PC-9 (cell line): ENCODE data around the gene SLC66A2. TPM values are rescaled to one million over a fixed set of nuclear protein-coding genes. Genes with fewer than 3 reads are reported as not detected.

Experiments
- BruUV-seq: library from RNA; stranded (reverse); fragments of 400-500 nt; replicated peaks from 2 replicates; lab custom pipeline; 2021; lab: Mats Ljungman, UMichigan
- CTCF ChIA-PET: fragments of 300-600 bp; sonication (Branson Sonifier 250); formaldehyde crosslinking; loops from one replicate; lab custom pipeline; 2022; ENCODE audit warnings: antibody characterized with exemption; lab: Charles Lee
- POLR2A ChIA-PET: fragments of 300-600 bp; sonication (Branson Sonifier 250); formaldehyde crosslinking; loops from one replicate; lab custom pipeline; 2022; ENCODE audit warnings: antibody characterized with exemption; ENCODE audit not compliant: unreplicated experiment; lab: Charles Lee
- DNase-seq, 2 experiments: peaks; one replicate each; pipeline versions ENCODE4 v3.0.0 to v3.0.0-alpha.2; 2015 to 2022; ENCODE audit warnings: mixed read lengths in 1 of 2
- H2AFZ ChIP-seq: fragments of 200-600 bp; sonication (generic); 2 replicates; pipeline ENCODE4 v1.8.1; 2017; ENCODE audit warnings: antibody characterized with exemption
- H3F3A ChIP-seq: fragments of 200-600 bp; sonication (generic); 2 replicates; pipeline ENCODE4 v1.8.1; 2017; ENCODE audit warnings: antibody characterized with exemption, mild to moderate bottlenecking, low read depth; ENCODE audit not compliant: insufficient read depth
- H3K27ac ChIP-seq: fragments of 200-600 bp; sonication (generic); 2 replicates; pipeline ENCODE4 v1.6.1; 2016; ENCODE audit warnings: mixed run types
- H3K27me3 ChIP-seq: fragments of 200-600 bp; sonication (generic); 2 replicates; pipeline ENCODE4 v1.6.1; 2016; ENCODE audit warnings: low read depth, mixed run types; ENCODE audit not compliant: insufficient read depth
- H3K36me3 ChIP-seq: fragments of 200-600 bp; sonication (generic); 2 replicates; pipeline ENCODE4 v1.6.1; 2016; ENCODE audit warnings: low read depth, mixed run types
- H3K4me1 ChIP-seq: fragments of 200-600 bp; sonication (generic); replicated peaks from 2 replicates; pipeline ENCODE4 v1.6.1; 2016; ENCODE audit warnings: mixed run types; ENCODE audit not compliant: insufficient read depth
- H3K4me2 ChIP-seq: fragments of 200-600 bp; sonication (generic); 2 replicates; pipeline ENCODE4 v1.6.1; 2017; ENCODE audit warnings: mixed run types
- H3K4me3 ChIP-seq: fragments of 200-600 bp; sonication (generic); 2 replicates; pipeline ENCODE4 v1.6.1; 2016; ENCODE audit warnings: mixed run types
- H3K79me2 ChIP-seq: fragments of 200-600 bp; sonication (generic); 2 replicates; pipeline ENCODE4 v1.6.1; 2017; ENCODE audit warnings: low read depth, mixed run types
- H3K9me2 ChIP-seq: fragments of 200-600 bp; sonication (generic); 2 replicates; pipeline ENCODE4 v1.8.1; 2017; ENCODE audit warnings: mild to moderate bottlenecking; ENCODE audit not compliant: insufficient read depth
- H3K9me3 ChIP-seq: fragments of 200-600 bp; sonication (generic); 2 replicates; pipeline ENCODE4 v1.8.1; 2016; ENCODE audit warnings: low read depth; ENCODE audit not compliant: insufficient read depth
- H4K20me1 ChIP-seq: fragments of 200-600 bp; sonication (generic); 2 replicates; pipeline ENCODE4 v1.8.1; 2017; ENCODE audit not compliant: insufficient read depth
- EZH2 ChIP-seq: fragments of 200-600 bp; sonication (generic); IDR thresholded peaks from 2 replicates; pipeline ENCODE4 v1.8.0; 2017; ENCODE audit warnings: antibody characterized with exemption, low read depth
- intact Hi-C: fragments of 100-400 bp; cut with micrococcal nuclease; formaldehyde crosslinking; loops from one replicate; pipeline ENCODE4 v1.10.0; 2022; ENCODE audit not compliant: unreplicated experiment
- total RNA-seq: library from RNA; stranded (reverse); gene quantifications from 2 replicates; pipeline ENCODE4 v1.2.3, GENCODE V29; 2021
- TF ChIP-seq, protein P1 (sequence below): fragments of 200-600 bp; sonication (generic); conservative IDR thresholded peaks from 2 replicates; pipeline ENCODE4 v1.6.1; 2017; ENCODE audit warnings: mixed run types, antibody characterized with exemption, mild to moderate bottlenecking, moderate library complexity

SLC66A2 gene
- total RNA-seq, 1 experiment from 2014 or later = 24.3 TPM

GRCh38 chr18:79872527-79873444, 78.7 kb downstream of the SLC66A2 start:
- no TSS peak for BruUV-seq
- intact Hi-C loops = no loop called here
- H3K9me2 ChIP-seq = no peaks in the 10 kb centered on the region
- ChIA-PET POLR2A (no interaction called here), CTCF (no interaction called here)
- H3K4me3 ChIP-seq = no peak overlapping the region
- H3K4me2 ChIP-seq = no peak overlapping the region
- H3K4me1 ChIP-seq = no peaks in the 10 kb centered on the region
- H3K27ac ChIP-seq = no peak overlapping the region
- DNase-seq = no peak
- no peak for TF ChIP-seq EZH2
- TF ChIP-seq, protein P1, sequence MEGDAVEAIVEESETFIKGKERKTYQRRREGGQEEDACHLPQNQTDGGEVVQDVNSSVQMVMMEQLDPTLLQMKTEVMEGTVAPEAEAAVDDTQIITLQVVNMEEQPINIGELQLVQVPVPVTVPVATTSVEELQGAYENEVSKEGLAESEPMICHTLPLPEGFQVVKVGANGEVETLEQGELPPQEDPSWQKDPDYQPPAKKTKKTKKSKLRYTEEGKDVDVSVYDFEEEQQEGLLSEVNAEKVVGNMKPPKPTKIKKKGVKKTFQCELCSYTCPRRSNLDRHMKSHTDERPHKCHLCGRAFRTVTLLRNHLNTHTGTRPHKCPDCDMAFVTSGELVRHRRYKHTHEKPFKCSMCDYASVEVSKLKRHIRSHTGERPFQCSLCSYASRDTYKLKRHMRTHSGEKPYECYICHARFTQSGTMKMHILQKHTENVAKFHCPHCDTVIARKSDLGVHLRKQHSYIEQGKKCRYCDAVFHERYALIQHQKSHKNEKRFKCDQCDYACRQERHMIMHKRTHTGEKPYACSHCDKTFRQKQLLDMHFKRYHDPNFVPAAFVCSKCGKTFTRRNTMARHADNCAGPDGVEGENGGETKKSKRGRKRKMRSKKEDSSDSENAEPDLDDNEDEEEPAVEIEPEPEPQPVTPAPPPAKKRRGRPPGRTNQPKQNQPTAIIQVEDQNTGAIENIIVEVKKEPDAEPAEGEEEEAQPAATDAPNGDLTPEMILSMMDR = no peak
- peaks cover 79% of the 10 kb centered on the region for H3K27me3 ChIP-seq
- H3K79me2 ChIP-seq = no peaks in the 10 kb centered on the region
- no peaks in the 10 kb centered on the region for H4K20me1 ChIP-seq
- no peaks in the 10 kb centered on the region for H3K9me3 ChIP-seq
- no peaks in the 10 kb centered on the region for H3K36me3 ChIP-seq
- H2AFZ ChIP-seq = no peak overlapping the region
- H3F3A ChIP-seq = no peaks in the 10 kb centered on the region

GRCh38 chr18:79871481-79872091, 79.9 kb downstream of the SLC66A2 start:
- Histone ChIP-seq H3K79me2 (no peaks in the 10 kb centered on the region), H3K4me1 (no peaks in the 10 kb centered on the region), H3F3A (no peaks in the 10 kb centered on the region), H3K4me2 (no peak overlapping the region), H3K9me2 (no peaks in the 10 kb centered on the region), H3K36me3 (no peaks in the 10 kb centered on the region), H3K4me3 (no peak overlapping the region), H4K20me1 (no peaks in the 10 kb centered on the region), H2AFZ (no peak overlapping the region), H3K27me3 (peaks cover 79% of the 10 kb centered on the region), H3K27ac (no peak overlapping the region), H3K9me3 (no peaks in the 10 kb centered on the region)
- no peak for DNase-seq
- TF ChIP-seq, protein P1 = no peak
- no peak for TF ChIP-seq EZH2
- intact Hi-C loops = no loop called here
- POLR2A ChIA-PET = no interaction called here
- BruUV-seq = no TSS peak
- CTCF ChIA-PET = no interaction called here

DNA sequence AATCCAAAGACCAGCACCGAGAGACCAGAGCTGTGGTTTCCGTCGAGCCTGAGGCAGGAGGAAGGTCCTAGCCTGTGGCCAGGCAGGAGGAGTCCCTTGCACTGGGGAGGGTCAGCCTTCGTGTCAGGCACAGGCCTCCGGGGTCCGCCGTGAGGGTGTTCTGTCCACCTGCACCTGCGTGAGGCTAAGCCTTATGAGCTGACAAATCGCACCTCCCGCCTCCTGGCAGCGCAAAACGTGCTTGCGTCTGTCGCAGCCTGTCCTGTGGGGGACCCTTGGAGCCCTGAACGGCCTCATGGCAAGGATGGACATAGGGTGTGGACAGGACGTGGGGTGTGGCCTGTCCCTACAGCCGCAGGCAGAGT, 80.4 kb downstream of the SLC66A2 start:
- intact Hi-C loops = no loop called here
- H3K27ac ChIP-seq = no peak overlapping the region
- no peaks in the 10 kb centered on the region for H3K79me2 ChIP-seq
- no peaks in the 10 kb centered on the region for H3K4me1 ChIP-seq
- no peaks in the 10 kb centered on the region for H3K36me3 ChIP-seq
- no peak for DNase-seq
- H4K20me1 ChIP-seq = no peaks in the 10 kb centered on the region
- no peak overlapping the region for H2AFZ ChIP-seq
- ChIA-PET POLR2A (no interaction called here), CTCF (no interaction called here)
- no peak overlapping the region for H3K4me3 ChIP-seq
- no peaks in the 10 kb centered on the region for H3K9me2 ChIP-seq
- TF ChIP-seq EZH2 = no peak
- TF ChIP-seq, protein P1 = no peak
- no peak overlapping the region for H3K4me2 ChIP-seq
- no peaks in the 10 kb centered on the region for H3F3A ChIP-seq
- H3K9me3 ChIP-seq = no peaks in the 10 kb centered on the region
- H3K27me3 ChIP-seq = peaks cover 77% of the 10 kb centered on the region
- no TSS peak for BruUV-seq
